Cardiac septum (tissue), 1 donor: ENCODE data around the gene MCU. TPM values are rescaled to one million over a fixed set of nuclear protein-coding genes. Genes with fewer than 3 reads are reported as not detected.
"Not testable (repeated sequence)": the region's sequence is repeated elsewhere in the genome, so short reads cannot be mapped to it uniquely, and the experiment has no call there.

Source experiments
- DNase-seq: peaks from one replicate; pipeline ENCODE4 v3.0.0-alpha.2; 2020; ENCODE audit warnings: low spot score
- intact Hi-C: fragments of 100-400 bp; cut with DNase I; formaldehyde crosslinking; loops from one replicate; pipeline ENCODE4 v1.14.0; 2022
- total RNA-seq: library from RNA; stranded (reverse); fragmentation: NEBNext Ultra II Directional; extraction: Animal tissue kit (Norgen Biotek cat#: 25700); gene quantifications from one replicate; pipeline ENCODE4 v1.2.1, GENCODE V29; 2021
- donor health status: DM: no; HTN: no; CAD: no.

Gene MCU
- total RNA-seq, 1 donor from 2014 or later: 14.6 TPM

DNA sequence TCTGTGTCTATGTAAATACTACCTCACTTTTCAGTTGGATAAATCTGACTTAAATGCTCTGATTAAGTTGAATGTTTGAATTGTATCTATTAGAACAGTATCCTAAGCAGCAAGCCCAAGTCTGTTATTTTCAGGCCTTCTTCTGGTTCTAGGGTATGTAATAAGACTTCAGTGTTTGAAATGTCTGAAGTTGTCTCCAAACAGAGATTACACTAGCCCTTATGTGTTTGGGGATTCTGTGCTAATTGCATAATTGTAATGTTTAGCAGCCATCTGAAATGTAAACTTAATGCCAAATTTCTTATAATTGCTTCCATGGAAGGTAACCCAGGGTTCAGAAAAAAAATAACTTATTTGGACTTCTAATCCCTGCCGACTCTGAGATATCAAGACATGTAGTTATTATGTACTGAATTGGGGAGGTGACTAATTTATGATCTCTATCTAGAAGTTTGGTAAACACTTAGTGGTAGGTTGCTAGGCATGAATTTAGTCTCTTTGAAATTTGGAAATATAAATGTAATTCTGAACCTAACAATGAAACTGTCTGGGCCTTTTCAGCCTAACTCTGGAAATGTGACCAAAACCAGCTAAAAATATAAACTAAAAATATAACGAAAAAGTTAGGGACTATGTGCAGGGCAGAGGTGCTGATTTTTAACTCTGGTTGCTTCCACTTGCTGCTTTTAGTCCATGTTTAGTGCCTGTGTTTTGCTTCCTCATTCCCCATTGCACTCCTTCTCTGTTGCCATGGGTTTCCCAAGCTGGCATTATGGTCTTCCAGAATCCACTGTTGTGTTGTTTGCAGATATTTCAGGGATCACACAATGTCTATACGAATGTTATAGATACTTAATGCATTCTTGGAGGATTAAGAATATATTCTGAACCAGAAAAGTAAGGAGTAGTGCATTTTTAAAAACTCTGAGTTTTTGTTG is 54.8 kb downstream of the MCU start:
- intact Hi-C loops: no loop called here
- DNase-seq: no peak

DNA sequence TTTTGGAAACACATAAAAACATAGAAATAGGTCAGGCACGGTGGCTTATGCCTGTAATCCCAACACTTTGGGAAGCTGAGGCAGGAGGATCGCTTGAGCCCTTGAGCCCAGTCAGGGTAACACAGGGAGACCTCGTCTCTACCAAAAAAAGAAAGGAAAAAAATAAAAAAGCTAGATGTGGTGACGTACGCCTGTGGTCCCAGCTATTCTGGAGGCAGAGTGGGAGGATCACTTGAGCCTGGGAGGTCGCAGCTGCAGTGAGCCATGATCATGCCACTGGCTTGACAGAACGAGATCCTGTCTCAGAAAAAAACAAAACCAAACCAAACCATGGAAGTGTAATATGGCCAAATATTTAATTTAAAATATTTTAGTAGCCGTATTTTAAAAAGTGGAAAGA is 55.6 kb downstream of the MCU start:
- intact Hi-C loops: no loop called here

DNA sequence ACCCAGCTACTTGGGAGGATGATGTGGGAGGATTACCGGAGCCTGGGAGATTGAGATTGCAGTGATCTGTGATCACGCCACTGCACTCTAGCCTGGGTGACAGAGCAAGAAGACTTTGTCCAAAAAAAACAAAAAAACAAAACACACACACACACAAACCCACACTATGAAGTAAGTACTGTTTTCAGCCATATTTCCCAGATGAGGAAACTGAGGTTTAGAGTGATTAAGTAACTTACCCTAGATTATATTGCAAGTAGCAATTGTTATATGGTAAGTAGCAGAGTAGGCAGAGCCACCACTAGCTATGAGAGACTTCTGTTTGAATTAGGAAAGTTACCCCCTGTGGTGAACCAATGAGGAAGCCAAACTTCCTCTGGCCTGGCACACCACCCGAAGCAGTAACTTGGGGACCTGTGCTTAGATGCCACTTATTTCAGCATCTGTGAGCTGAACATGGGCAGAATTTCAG is 61.9 kb downstream of the MCU start:
- no peak for DNase-seq
- intact Hi-C loops: no loop called here

More for the DNA sequence above, 55.6 kb downstream of the MCU start:
- no peak for DNase-seq

DNA sequence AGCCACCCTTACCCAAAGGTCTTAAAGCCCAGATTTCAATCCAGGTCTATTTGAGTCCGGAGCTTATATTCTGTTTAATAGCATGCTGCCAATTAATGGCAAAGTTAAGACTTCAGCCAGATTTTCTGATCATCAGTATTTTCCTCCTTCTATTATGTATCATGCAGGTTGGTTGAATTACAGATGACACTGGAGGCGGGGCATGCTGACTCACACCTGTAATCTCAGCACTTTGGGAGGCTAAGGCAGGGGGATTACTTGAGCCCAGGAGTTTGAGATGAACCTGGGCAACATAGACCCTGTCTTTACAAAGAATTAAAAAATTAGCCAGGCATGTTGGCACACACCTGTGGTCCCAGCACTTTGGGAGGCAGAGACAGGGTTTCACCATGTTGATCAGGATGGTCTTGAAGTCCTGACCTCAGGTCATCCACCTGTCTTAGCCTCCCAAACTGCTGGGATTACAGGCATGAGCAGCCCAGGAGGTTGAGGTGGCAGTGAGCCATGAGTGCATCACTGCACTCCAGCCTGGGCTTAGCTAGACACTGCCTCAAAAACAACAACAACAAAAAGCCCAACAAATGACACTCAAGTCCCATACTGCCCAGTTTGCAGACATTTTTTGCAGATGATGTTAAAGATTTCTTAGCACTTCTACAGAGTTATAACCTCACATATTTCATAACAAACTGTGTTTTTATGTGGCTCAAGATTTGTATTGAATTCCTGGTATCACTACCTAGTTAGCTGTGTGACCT is 62.5 kb downstream of the MCU start:
- DNase-seq: no peak
- intact Hi-C loops: no loop called here

DNA sequence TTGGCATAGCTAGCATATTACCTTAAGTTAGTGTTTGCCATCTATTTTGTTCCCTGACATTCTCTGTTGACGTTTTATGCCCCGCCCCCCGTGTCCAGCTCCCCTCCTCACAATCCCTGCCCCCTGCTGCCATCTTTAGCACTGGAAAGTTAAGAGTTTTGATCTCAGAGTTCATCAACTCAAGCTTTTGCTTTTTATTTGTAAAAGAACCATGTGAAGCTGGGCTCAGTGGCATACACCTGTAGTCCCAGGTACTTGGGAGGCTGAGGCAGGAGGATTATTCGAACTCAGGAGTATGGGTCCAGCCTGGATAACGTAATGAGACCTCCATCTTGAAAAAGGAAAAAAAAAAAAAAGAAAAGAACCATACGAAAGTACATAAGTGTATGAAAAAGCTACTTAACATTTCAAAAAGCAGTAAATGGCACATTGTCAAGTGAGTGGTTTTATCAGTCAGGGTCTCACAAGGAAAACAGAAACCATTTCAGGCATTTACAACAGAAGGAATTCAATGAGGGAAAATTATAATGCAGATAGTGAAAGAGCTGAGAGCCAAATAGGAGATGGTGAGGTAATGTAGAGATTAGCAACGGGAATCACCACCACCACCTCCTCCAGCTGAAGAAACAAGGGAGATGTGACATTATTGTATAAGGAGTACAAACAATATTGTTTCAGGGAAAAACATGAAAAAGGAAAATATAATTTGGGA is 64.9 kb downstream of the MCU start:
- intact Hi-C loops: no loop called here
- no peak for DNase-seq

DNA sequence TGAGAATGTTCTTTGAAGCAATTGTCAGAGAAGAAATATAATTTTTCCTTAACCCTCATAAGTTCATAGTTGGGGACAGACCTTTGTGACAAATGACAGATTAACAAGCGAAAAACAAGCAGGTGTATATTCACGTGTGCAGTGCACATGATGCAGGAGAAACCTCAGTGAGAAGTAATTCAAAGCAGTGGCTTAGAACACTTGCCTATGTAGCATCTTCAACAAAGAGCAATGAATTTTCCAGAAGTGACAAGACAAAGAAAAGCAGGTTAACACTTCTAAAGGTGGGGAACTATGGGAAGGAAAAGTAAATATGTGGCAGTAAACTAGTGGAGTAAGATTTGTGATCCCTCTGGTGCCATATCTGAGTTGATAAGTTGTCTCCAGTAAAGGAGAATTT is 65.8 kb downstream of the MCU start:
- DNase-seq: no peak
- intact Hi-C loops: no loop called here

DNA sequence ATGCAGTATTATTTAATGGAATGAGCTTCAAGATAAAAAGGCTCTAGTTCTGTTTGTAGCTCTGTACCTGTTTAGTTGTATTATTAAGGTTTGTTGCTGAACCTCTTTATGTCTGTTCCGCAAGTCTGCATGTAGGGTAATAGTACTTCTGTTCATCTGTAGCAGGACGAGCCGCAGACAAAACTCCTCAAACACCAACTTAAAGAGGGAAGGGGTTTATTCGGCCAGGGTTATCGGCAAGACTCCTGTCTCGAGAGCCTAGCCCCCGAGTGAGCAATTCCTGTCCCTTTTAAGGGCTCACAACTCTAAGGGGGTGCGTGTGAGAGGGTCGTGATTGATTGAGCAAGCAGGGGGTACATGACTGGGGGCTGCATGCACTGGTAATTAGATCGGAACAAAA is 67.0 kb downstream of the MCU start:
- DNase-seq, intact Hi-C loops: not testable (repeated sequence)

DNA sequence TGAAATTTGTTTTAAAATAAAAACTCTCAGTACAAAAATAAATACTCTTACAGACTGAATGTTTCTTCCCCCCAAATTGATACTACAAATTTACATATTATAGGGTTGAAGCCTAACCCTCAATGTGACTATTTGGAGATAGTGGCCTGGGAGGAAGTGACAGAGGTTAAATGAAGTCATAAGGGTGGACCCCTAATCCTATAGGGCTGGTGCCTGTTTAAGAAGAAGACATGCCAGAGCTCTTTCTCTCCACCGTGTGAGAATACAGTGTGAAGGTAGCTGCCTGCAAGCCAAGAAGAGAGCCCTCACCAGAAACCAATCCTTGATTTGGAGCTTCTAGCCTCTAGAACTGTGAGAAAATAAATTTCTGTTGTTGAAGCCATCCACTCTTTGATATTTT is 67.6 kb downstream of the MCU start:
- intact Hi-C loops: no loop called here
- no peak for DNase-seq

DNA sequence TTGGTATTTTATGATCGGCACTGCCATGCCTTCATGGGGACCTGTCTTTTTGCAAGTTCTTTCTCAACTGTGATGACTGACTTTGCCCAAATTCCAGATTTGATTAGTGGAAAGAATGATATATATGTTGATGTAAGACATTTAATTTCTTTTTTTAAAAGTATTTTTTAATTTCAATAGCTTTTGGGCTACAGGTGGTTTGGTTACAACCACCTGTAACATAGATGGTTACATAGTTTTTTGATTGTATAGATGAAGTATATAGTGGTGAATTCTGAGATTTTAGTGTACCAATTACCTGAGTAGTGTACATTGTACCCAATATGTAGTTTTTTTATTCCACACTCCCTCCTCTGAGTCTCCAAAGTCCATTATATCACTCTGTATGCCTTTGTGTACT is 69.6 kb downstream of the MCU start:
- DNase-seq: no peak
- intact Hi-C loops: no loop called here

DNA sequence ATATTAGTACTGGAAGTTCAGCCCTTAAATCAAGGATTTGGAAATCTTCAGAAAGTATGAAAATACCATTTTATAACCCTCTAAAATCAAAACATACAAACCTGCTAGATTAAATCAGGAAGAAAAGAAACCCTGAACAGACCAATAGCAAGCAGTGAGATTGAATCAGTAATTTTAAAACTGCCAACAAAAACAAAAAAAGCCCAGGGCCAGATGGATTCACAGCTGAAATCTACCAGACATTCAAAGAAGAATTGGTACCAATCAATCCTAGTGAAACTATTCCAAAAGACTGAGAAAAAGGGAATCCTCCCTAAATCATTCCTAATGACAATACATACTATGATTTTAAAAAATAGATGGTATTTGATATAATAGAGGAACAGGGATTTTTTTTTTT is 70.1 kb downstream of the MCU start:
- intact Hi-C loops: no loop called here
- DNase-seq: no peak

DNA sequence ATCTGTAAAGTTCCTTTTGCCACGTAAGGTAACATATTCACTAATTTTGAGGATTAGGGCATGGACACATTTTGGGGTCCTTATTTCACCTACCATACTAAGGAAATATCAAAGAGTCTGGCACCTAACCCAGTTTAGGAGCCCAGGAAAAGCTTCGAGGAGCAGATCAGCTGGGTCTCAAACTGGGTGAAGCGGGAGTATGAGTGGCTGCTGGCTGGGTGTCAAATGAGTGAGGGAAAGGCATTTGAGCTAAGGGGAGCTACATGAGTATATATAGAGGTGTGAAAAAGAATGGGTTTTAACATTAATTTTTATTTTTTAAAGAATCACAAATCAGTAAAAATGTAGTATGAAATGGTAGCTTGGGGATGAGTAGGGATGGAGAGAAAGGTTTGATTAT is 71.3 kb downstream of the MCU start:
- no peak for DNase-seq
- intact Hi-C loops: no loop called here

DNA sequence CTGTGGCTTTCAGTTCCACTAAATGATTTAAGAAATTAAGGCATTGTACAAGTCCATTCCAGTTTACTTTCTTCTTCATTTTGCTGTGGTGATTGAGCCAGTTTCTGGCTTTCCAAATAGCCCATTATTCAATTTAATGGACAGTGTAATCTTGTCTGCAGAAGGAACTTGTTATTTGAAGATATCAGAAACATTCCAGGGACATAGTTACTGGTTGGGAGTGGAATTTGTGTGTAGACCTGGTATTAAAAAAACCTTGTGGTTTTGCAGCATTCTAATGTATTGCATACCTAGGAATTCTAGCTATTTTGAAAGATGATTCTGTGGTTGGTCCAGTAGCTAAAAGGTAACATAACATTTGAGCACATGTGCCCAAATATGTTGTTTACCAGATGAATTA is 72.2 kb downstream of the MCU start:
- intact Hi-C loops: no loop called here
- no peak for DNase-seq

DNA sequence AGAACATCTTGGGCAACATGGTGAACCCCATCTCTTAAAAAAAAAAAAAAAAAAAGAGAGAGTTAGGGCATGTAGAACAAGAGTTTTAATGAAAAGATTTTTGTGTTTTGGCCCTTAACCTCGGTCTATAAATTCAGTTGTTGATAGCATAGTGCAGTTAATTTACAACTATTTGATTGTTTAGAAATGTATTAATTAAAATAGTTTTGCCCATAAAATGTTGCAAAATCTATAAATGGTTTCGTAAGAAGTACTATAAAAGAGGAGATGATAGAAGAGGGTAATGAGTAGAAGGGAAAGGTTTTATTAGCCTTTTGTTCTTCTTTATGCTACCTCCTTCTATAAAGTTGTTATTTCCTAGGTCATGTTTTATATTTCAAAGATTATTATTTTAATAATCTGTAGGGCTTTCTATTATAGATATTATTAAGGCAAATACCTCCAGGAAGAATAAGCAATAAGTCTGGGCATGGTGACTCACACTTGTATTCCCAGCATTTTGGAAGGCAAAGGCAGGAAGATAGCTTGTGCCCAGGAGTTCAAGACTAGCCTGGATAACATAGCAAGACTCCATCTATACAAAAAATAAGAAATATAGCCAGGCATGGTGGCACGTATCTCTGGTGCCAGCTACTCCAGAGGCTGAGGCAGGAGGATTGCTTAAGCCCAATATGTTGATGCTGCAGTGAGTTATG is 73.3 kb downstream of the MCU start:
- no peak for DNase-seq
- intact Hi-C loops: no loop called here

DNA sequence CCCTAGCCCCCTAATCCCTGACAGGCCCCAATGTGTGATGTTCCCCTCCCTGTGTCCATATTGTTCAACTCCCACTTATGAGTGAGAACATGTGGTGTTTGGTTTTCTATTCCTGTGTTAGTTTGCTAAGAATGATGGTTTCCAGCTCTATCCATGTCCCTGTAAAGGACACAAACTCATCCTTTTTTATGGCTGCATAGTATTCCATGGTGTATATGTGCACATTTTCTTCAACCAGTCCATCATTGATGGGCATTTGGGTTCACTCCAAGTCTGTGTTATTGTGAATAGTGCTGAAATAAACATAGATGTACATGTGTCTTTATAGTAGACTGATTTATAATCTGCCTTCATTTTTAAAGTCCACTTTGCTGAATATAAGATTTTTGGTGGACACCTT is 79.3 kb downstream of the MCU start:
- DNase-seq, intact Hi-C loops: not testable (repeated sequence)

DNA sequence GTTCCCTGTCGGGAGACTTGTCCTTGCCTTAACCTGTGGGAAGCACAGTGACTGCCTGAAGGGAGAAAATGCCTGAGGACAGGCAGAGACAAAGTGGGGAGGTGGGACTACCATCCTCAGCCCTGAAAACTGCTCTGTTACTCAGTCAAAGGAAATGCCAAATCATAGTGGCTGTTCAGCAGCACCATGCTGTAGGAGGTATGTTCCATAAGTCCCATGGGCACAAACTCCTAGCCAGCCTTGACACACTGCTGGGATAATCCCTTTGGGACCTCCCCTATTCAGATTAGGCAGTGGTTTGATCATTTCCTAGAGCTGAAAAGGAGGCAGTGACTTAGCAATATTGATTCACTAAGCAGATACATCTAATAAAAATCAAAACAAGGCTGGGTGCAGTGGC is 80.1 kb downstream of the MCU start:
- intact Hi-C loops: no loop called here
- no peak for DNase-seq

DNA sequence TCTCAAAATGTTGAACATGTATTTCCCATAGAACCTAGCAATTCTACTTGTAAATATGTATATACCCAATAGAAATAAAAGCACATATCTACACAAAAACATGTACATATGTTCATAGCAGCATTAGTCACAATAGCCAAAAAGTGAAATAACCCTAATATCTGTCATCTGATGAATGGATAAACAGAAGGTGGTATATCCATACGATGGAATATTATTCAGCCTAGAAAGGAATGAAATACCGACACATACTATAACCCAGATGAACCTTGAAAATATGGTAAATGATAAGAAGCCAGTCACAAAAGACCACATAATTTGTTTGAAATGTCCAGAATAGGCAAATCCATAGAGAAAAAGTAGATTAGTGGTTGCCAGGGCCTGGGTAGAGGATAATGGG is 87.9 kb downstream of the MCU start:
- intact Hi-C loops: no loop called here
- DNase-seq: no peak

DNA sequence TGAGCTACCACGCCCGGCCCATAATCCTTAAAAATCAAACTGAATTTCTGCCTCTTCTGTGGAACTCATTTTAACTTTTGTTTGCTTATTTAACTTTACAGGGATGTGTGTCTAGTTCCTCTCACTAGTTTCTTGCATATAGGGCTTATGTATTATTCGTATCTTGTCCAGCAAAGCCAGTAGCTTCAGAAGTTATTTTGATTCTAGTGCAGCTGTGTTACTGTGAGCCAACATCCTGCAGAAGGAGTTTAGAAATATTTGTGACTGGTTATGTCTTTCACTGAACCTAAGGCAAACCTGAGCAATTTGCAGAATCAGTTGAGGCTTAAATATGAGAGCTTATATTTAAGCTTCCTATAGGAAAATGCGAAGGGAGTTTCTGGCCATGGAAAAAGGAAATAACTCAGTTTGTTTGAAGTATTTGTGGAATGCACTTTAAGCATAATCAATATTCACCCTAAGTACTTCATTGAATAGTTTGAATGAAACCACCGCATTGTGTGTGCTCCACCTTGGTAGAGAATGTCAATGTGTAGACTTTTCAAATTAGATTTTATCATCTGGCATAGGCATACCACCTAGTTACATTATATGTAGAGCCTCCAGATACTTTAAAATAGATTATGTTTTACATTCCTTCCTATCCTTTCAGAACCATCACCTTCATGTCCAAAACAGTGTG is 90.8 kb downstream of the MCU start:
- intact Hi-C loops: no loop called here
- DNase-seq: no peak

DNA sequence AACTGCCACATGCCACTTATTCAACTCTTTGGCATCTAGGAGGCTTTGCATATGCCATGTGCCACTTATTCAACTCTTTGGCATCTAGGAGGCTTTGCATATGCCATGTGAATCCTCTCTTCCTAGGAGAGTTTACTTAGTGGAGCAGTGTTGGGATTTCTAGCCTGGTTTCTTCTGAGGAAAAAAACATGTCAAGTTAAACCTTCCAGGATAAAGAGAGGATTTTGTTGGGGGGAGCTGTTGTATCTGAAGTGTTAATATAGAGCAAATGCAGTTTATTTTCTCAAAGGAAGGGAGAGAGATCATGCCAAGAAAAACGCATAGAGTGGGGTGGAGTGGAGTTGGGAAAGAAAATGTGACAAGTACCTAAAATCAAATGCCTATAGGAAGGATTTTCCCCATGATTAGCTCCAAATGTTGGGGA is 91.5 kb downstream of the MCU start:
- DNase-seq: no peak
- intact Hi-C loops: no loop called here
